ENCODE measurements around the gene PARP6. TPM values are rescaled to one million over a fixed set of nuclear protein-coding genes. Genes with fewer than 3 reads are reported as not detected.

PARP6 gene
- total and polyA plus RNA-seq, 4 donors, result 33.7 to 73.9 (median 59.9) TPM

- WGBS, 2 donors, result 89 to 96% methylated on average over 5 of the region's 5 CpGs
- DNase-seq (no peak), ATAC-seq (ENCODE audit: insufficient read depth, low FRiP score) (no peak)
- Histone ChIP-seq H3K36me3 (ENCODE audit: control insufficient read depth in 4 of 4, insufficient read depth in 4 of 4, low read length in 4 of 4) (peaks cover 58 to 72% (median 70%) of the 10 kb centered on the region in 4 donors), H3K27ac (ENCODE audit: low read depth in 1 of 2, low read length in 1 of 2) (no peak overlapping the region), H3K4me3 (no peak overlapping the region), H3K9me3 (ENCODE audit: control insufficient read depth in 4 of 4, insufficient read depth in 3 of 4, low read length in 3 of 4) (no peaks in the 10 kb centered on the region), H3K9ac (ENCODE audit: insufficient read depth in 1 of 2, low read length in 2 of 2) (no peak overlapping the region), H3K4me1 (ENCODE audit: control insufficient read depth in 5 of 5, insufficient read depth in 5 of 5, low read length in 5 of 5) (peaks cover 0 to 11% (median 0%) of the 10 kb centered on the region in 5 donors), H3K27me3 (ENCODE audit: control insufficient read depth in 3 of 3, insufficient read depth in 3 of 3, low read length in 2 of 3) (no peaks in the 10 kb centered on the region)
- TF ChIP-seq, protein P1, sequence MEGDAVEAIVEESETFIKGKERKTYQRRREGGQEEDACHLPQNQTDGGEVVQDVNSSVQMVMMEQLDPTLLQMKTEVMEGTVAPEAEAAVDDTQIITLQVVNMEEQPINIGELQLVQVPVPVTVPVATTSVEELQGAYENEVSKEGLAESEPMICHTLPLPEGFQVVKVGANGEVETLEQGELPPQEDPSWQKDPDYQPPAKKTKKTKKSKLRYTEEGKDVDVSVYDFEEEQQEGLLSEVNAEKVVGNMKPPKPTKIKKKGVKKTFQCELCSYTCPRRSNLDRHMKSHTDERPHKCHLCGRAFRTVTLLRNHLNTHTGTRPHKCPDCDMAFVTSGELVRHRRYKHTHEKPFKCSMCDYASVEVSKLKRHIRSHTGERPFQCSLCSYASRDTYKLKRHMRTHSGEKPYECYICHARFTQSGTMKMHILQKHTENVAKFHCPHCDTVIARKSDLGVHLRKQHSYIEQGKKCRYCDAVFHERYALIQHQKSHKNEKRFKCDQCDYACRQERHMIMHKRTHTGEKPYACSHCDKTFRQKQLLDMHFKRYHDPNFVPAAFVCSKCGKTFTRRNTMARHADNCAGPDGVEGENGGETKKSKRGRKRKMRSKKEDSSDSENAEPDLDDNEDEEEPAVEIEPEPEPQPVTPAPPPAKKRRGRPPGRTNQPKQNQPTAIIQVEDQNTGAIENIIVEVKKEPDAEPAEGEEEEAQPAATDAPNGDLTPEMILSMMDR (IDR thresholded peaks at IDR 0.05; ENCODE audit: control extremely low read depth, extremely low read depth), result no peak
Measured at GRCh38 chr15:72206677-72207000, 65.7 kb downstream of the PARP6 start.

- no peak overlapping the region for H3K4me3 ChIP-seq
- H3K27ac ChIP-seq (ENCODE audit: low read depth in 1 of 2, low read length in 1 of 2), result no peak overlapping the region
- peaks cover 0 to 11% (median 0%) of the 10 kb centered on the region in 5 donors for H3K4me1 ChIP-seq (ENCODE audit: control insufficient read depth in 5 of 5, insufficient read depth in 5 of 5, low read length in 5 of 5)
- ATAC-seq (ENCODE audit: insufficient read depth, low FRiP score), result no peak
- WGBS, 2 donors, result 91 to 93% methylated on average over 10 of the region's 10 CpGs
- TF ChIP-seq, protein P1 (IDR thresholded peaks at IDR 0.05; ENCODE audit: control extremely low read depth, extremely low read depth), result no peak
- no peaks in the 10 kb centered on the region for H3K27me3 ChIP-seq (ENCODE audit: control insufficient read depth in 3 of 3, insufficient read depth in 3 of 3, low read length in 2 of 3)
- H3K9ac ChIP-seq (ENCODE audit: insufficient read depth in 1 of 2, low read length in 2 of 2), result no peak overlapping the region
- no peaks in the 10 kb centered on the region for H3K9me3 ChIP-seq (ENCODE audit: control insufficient read depth in 4 of 4, insufficient read depth in 3 of 4, low read length in 3 of 4)
- H3K36me3 ChIP-seq (ENCODE audit: control insufficient read depth in 4 of 4, insufficient read depth in 4 of 4, low read length in 4 of 4), result peaks cover 54 to 72% (median 72%) of the 10 kb centered on the region in 4 donors
- DNase-seq, result no peak
Measured at GRCh38 chr15:72205896-72206676, 66.3 kb downstream of the PARP6 start.

GRCh38 chr15:72205273-72205672 is 67.1 kb downstream of the PARP6 start:
- Histone ChIP-seq H3K4me3 (no peak overlapping the region), H3K36me3 (ENCODE audit: control insufficient read depth in 4 of 4, insufficient read depth in 4 of 4, low read length in 4 of 4) (peaks cover 52 to 73% (median 72%) of the 10 kb centered on the region in 4 donors), H3K9me3 (ENCODE audit: control insufficient read depth in 4 of 4, insufficient read depth in 3 of 4, low read length in 3 of 4) (no peaks in the 10 kb centered on the region), H3K9ac (ENCODE audit: insufficient read depth in 1 of 2, low read length in 2 of 2) (no peak overlapping the region), H3K27ac (ENCODE audit: low read depth in 1 of 2, low read length in 1 of 2) (no peak overlapping the region), H3K4me1 (ENCODE audit: control insufficient read depth in 5 of 5, insufficient read depth in 5 of 5, low read length in 5 of 5) (peaks cover 0 to 11% (median 0%) of the 10 kb centered on the region in 5 donors), H3K27me3 (ENCODE audit: control insufficient read depth in 3 of 3, insufficient read depth in 3 of 3, low read length in 2 of 3) (no peaks in the 10 kb centered on the region)
- TF ChIP-seq, protein P1 (IDR thresholded peaks at IDR 0.05; ENCODE audit: control extremely low read depth, extremely low read depth), result no peak
- ATAC-seq (ENCODE audit: insufficient read depth, low FRiP score), result no peak
- 93 to 99% methylated on average over 2 of the region's 2 CpGs for WGBS, 2 donors
- no peak for DNase-seq
